ENCODE data around the gene PLEK. TPM values are rescaled to one million over a fixed set of nuclear protein-coding genes. Genes with fewer than 3 reads are reported as not detected.

Gene PLEK
- polyA plus RNA-seq, 1 donor from 2014 or later: 0.07 TPM

DNA sequence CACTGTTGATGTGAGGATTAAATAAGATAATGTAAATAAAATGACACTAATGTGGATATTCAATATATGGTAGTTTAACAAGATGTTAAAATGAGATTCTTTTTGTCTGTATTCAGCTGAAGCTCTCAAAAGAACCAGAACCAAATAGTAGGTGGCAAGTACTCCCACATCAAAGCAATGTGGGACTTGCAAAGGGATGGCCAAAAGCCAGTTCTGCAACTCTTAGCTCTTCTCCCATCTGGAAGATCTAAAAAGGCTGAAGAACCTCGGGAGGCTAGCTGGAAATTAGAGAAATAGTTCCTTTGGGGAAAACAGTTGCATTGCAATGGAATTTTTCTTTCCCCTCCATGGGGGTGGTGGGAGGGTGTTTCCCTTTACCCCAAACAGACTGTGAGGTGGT lies 53.3 kb downstream of the PLEK start:
- Histone ChIP-seq H3K9me2 (ENCODE audit: insufficient read depth, low read length) (no peaks in the 10 kb centered on the region), H3K4me2 (ENCODE audit: low read length) (no peak overlapping the region), H3K4me3 (ENCODE audit: low read length) (no peak overlapping the region), H2AFZ (ENCODE audit: low read depth, low read length) (no peak overlapping the region), H3K27me3 (ENCODE audit: insufficient read depth, low read depth, low read length) (no peaks in the 10 kb centered on the region), H4K20me1 (ENCODE audit: insufficient read depth) (no peaks in the 10 kb centered on the region), H3K9ac (ENCODE audit: low read length) (no peak overlapping the region), H3K79me2 (replicated peaks; ENCODE audit: insufficient read depth, low read length) (no peaks in the 10 kb centered on the region), H3K27ac (ENCODE audit: low read length) (no peak overlapping the region), H3F3A (ENCODE audit: insufficient read depth, low read length, poor library complexity, severe bottlenecking) (no peaks in the 10 kb centered on the region), H3K36me3 (ENCODE audit: insufficient read depth, low read length) (no peaks in the 10 kb centered on the region), H3K9me3 (ENCODE audit: low read length) (no peaks in the 10 kb centered on the region)
- TF ChIP-seq, protein P1, sequence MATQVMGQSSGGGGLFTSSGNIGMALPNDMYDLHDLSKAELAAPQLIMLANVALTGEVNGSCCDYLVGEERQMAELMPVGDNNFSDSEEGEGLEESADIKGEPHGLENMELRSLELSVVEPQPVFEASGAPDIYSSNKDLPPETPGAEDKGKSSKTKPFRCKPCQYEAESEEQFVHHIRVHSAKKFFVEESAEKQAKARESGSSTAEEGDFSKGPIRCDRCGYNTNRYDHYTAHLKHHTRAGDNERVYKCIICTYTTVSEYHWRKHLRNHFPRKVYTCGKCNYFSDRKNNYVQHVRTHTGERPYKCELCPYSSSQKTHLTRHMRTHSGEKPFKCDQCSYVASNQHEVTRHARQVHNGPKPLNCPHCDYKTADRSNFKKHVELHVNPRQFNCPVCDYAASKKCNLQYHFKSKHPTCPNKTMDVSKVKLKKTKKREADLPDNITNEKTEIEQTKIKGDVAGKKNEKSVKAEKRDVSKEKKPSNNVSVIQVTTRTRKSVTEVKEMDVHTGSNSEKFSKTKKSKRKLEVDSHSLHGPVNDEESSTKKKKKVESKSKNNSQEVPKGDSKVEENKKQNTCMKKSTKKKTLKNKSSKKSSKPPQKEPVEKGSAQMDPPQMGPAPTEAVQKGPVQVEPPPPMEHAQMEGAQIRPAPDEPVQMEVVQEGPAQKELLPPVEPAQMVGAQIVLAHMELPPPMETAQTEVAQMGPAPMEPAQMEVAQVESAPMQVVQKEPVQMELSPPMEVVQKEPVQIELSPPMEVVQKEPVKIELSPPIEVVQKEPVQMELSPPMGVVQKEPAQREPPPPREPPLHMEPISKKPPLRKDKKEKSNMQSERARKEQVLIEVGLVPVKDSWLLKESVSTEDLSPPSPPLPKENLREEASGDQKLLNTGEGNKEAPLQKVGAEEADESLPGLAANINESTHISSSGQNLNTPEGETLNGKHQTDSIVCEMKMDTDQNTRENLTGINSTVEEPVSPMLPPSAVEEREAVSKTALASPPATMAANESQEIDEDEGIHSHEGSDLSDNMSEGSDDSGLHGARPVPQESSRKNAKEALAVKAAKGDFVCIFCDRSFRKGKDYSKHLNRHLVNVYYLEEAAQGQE (IDR thresholded peaks at IDR 0.05; ENCODE audit: borderline replicate concordance): no peak
- no peak for TF ChIP-seq EZH2 (IDR thresholded peaks at IDR 0.05; ENCODE audit: borderline replicate concordance, insufficient read depth, low read length, poor library complexity, severe bottlenecking)
- TF ChIP-seq POLR2AphosphoS5 (IDR thresholded peaks at IDR 0.05): no peak
- TF ChIP-seq TAF1 (IDR thresholded peaks at IDR 0.05; ENCODE audit: low read depth): no peak
- no peak for TF ChIP-seq RAD21 (conservative IDR thresholded peaks at IDR 0.05)
- TF ChIP-seq SMC3 (conservative IDR thresholded peaks at IDR 0.05; ENCODE audit: poor library complexity): no peak
- no peak for TF ChIP-seq MXI1 (conservative IDR thresholded peaks at IDR 0.05; ENCODE audit: poor library complexity, severe bottlenecking)
- TF ChIP-seq, protein P2, sequence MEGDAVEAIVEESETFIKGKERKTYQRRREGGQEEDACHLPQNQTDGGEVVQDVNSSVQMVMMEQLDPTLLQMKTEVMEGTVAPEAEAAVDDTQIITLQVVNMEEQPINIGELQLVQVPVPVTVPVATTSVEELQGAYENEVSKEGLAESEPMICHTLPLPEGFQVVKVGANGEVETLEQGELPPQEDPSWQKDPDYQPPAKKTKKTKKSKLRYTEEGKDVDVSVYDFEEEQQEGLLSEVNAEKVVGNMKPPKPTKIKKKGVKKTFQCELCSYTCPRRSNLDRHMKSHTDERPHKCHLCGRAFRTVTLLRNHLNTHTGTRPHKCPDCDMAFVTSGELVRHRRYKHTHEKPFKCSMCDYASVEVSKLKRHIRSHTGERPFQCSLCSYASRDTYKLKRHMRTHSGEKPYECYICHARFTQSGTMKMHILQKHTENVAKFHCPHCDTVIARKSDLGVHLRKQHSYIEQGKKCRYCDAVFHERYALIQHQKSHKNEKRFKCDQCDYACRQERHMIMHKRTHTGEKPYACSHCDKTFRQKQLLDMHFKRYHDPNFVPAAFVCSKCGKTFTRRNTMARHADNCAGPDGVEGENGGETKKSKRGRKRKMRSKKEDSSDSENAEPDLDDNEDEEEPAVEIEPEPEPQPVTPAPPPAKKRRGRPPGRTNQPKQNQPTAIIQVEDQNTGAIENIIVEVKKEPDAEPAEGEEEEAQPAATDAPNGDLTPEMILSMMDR (IDR thresholded peaks at IDR 0.05; ENCODE audit: poor library complexity, severe bottlenecking): no peak
- TF ChIP-seq EP300 (conservative IDR thresholded peaks at IDR 0.05; ENCODE audit: poor library complexity, severe bottlenecking): no peak

DNA sequence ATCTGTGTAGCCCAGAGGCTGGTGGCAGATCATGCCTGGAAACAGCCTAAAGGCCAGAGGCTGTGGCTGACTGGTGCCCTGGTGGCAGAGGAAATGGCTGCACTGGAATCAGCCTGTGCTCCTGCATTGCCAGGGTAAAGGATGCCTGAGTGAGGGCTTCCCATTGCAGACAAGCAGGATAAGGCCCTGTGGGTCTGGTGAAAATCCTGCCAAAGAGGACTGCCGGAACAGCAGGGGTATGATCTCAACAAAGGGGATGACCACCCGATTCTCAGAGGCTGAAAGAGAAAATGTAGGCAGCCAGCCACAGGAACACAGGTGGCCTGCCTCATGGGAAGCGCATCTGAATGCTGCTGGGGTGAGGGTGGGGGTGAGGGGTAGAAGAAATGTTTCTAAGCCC lies 53.8 kb downstream of the PLEK start:
- H3K36me3 ChIP-seq (ENCODE audit: insufficient read depth, low read length): no peaks in the 10 kb centered on the region
- H3K4me2 ChIP-seq (ENCODE audit: low read length): no peak overlapping the region
- H3K4me3 ChIP-seq (ENCODE audit: low read length): no peak overlapping the region
- H4K20me1 ChIP-seq (ENCODE audit: insufficient read depth): no peaks in the 10 kb centered on the region
- H3K9me2 ChIP-seq (ENCODE audit: insufficient read depth, low read length): no peaks in the 10 kb centered on the region
- no peak overlapping the region for H2AFZ ChIP-seq (ENCODE audit: low read depth, low read length)
- no peak for TF ChIP-seq RAD21 (conservative IDR thresholded peaks at IDR 0.05)
- no peaks in the 10 kb centered on the region for H3K9me3 ChIP-seq (ENCODE audit: low read length)
- no peaks in the 10 kb centered on the region for H3F3A ChIP-seq (ENCODE audit: insufficient read depth, low read length, poor library complexity, severe bottlenecking)
- no peak overlapping the region for H3K9ac ChIP-seq (ENCODE audit: low read length)
- H3K79me2 ChIP-seq (replicated peaks; ENCODE audit: insufficient read depth, low read length): no peaks in the 10 kb centered on the region
- no peaks in the 10 kb centered on the region for H3K27me3 ChIP-seq (ENCODE audit: insufficient read depth, low read depth, low read length)
- no peak overlapping the region for H3K27ac ChIP-seq (ENCODE audit: low read length)
